Measurements from ENCODE around the gene GJC1. TPM values are rescaled to one million over a fixed set of nuclear protein-coding genes. Genes with fewer than 3 reads are reported as not detected.
A peak's percentile ranks its signal among the peaks of the same experiment; 100 is the strongest.

Gene GJC1
- polyA plus RNA-seq, 1 of the 3 experiments (the other 2 are of a cell fraction), result 15.2 TPM

DNA sequence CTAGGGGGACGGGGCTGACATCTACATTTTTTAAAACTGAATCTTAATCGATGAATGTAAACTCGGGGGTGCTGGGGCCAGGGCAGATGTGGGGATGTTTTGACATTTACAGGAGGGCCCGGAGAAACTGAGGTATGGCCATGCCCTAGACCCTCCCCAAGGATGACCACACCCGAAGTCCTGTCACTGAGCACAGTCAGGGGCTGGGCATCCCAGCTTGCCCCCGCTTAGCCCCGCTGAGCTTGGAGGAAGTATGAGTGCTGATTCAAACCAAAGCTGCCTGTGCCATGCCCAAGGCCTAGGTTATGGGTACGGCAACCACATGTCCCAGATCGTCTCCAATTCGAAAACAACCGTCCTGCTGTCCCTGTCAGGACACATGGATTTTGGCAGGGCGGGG lies 49.9 kb downstream of the GJC1 start:
- ChIA-PET CTCF (interaction anchor here (0.6 to 17.7 kb wide), 33 partner anchors 10 to 418 kb away, joined by 3 to 420 read pairs (median 9); partner anchors contain the start of genes ACBD4, ADAM11, DBF4B and EFTUD2), POLR2A (interaction anchor here (0.5 to 1.5 kb wide), 3 partner anchors 9 to 85 kb away, joined by 3 to 5 read pairs (median 3); no protein-coding TSS in a partner anchor)
- Histone ChIP-seq H3K9ac (no peak overlapping the region), H3K4me2 (no peak overlapping the region), H3K4me3 (ENCODE audit: low read depth in 2 of 2, low read length in 1 of 2) (no peak overlapping the region), H3K36me3 (replicated peaks in 1 of 2; ENCODE audit: control insufficient read depth in 1 of 2, insufficient read depth in 2 of 2, low read length in 1 of 2) (no peaks in the 10 kb centered on the region), H3K27ac (ENCODE audit: low read depth in 2 of 2, low read length in 1 of 2) (no peak overlapping the region), H3K9me3 (no peaks in the 10 kb centered on the region), H3F3A (replicated peaks; ENCODE audit: insufficient read depth) (no peaks in the 10 kb centered on the region), H3K4me1 (ENCODE audit: control insufficient read depth in 1 of 2, insufficient read depth in 2 of 2, low read depth in 1 of 2, low read length in 1 of 2) (peaks cover 0 to 24% of the 10 kb centered on the region in 2 experiments; a peak in 1 of 4 replicates), H3K27me3 (ENCODE audit: insufficient read depth) (no peaks in the 10 kb centered on the region), H4K20me1 (ENCODE audit: insufficient read depth) (no peaks in the 10 kb centered on the region), H3K79me2 (ENCODE audit: insufficient read depth) (no peaks in the 10 kb centered on the region), H2AFZ (ENCODE audit: low read depth) (no peak overlapping the region), H3K9me2 (no peaks in the 10 kb centered on the region)
- TF ChIP-seq MXI1 (IDR thresholded peaks at IDR 0.05; ENCODE audit: low read depth, low read length), result no peak
- no peak for TF ChIP-seq CTCF (IDR thresholded peaks at IDR 0.05)
- no peak for TF ChIP-seq YY1 (IDR thresholded peaks at IDR 0.05; ENCODE audit: low read depth)
- DNase-seq, result no peak
- WGBS (ENCODE audit: low lambda C conversion rate), result 85% methylated on average over 11 of the region's 12 CpGs

- Histone ChIP-seq H3K27me3 (ENCODE audit: insufficient read depth) (no peaks in the 10 kb centered on the region), H3K4me3 (ENCODE audit: low read depth in 2 of 2, low read length in 1 of 2) (peak overlapping the region; percentile 47 to 65), H4K20me1 (ENCODE audit: insufficient read depth) (no peaks in the 10 kb centered on the region), H3K9ac (peak overlapping the region; percentile 56; the same call in 1 of the 2 replicates), H3K4me1 (ENCODE audit: control insufficient read depth in 1 of 2, insufficient read depth in 2 of 2, low read depth in 1 of 2, low read length in 1 of 2) (peaks cover 0 to 30% of the 10 kb centered on the region in 2 experiments; a peak in 1 of 4 replicates), H3K27ac (ENCODE audit: low read depth in 2 of 2, low read length in 1 of 2) (peak overlapping the region; percentile 16 to 20; a peak in 1 of 4 replicates), H3F3A (replicated peaks; ENCODE audit: insufficient read depth) (no peaks in the 10 kb centered on the region), H3K9me3 (no peaks in the 10 kb centered on the region), H3K9me2 (no peaks in the 10 kb centered on the region), H3K4me2 (peak overlapping the region; percentile 84; the same call in 1 of the 2 replicates), H2AFZ (ENCODE audit: low read depth) (peak overlapping the region; percentile 90), H3K79me2 (ENCODE audit: insufficient read depth) (no peaks in the 10 kb centered on the region), H3K36me3 (replicated peaks in 1 of 2; ENCODE audit: control insufficient read depth in 1 of 2, insufficient read depth in 2 of 2, low read length in 1 of 2) (no peaks in the 10 kb centered on the region)
- 33% methylated on average over 21 of the region's 36 CpGs for WGBS (ENCODE audit: low lambda C conversion rate)
- POLR2A ChIA-PET, result interaction anchor here (0.7 to 1.5 kb wide), 3 partner anchors 8 to 273 kb away, joined by 3 to 5 read pairs (median 3); no protein-coding TSS in a partner anchor
- CTCF ChIA-PET, result interaction anchor here (0.6 to 17.7 kb wide), 48 partner anchors 10 to 418 kb away, joined by 3 to 420 read pairs (median 6); partner anchors contain the start of genes ACBD4, ADAM11, DBF4B and EFTUD2
- DNase-seq, result peak; percentile 91
- no peak; the same call in 1 of the 2 replicates for TF ChIP-seq POLR2AphosphoS5 (IDR thresholded peaks at IDR 0.05; ENCODE audit: low read depth, low read length)
- no peak for TF ChIP-seq NRF1 (IDR thresholded peaks at IDR 0.05; ENCODE audit: low read depth, low read length)
- no peak for TF ChIP-seq USF1 (IDR thresholded peaks at IDR 0.05; ENCODE audit: borderline replicate concordance, low read depth)
- TF ChIP-seq MAX (IDR thresholded peaks at IDR 0.05; ENCODE audit: low read depth), result no peak
- TF ChIP-seq EP300 (IDR thresholded peaks at IDR 0.05; ENCODE audit: borderline replicate concordance in 1 of 2, low read depth in 1 of 2, low read length in 1 of 2), result no peak
- TF ChIP-seq TEAD4 (IDR thresholded peaks at IDR 0.05; ENCODE audit: borderline replicate concordance, insufficient read depth), result no peak
- peak; percentile 12 for TF ChIP-seq CHD2 (IDR thresholded peaks at IDR 0.05; ENCODE audit: low read length, partially characterized antibody)
- TF ChIP-seq SIN3A (IDR thresholded peaks at IDR 0.05; ENCODE audit: borderline replicate concordance, low read depth, low read length), result peak; percentile 60; the same call in 1 of the 2 replicates
- TF ChIP-seq TCF12 (IDR thresholded peaks at IDR 0.05), result no peak
- TF ChIP-seq GABPA (IDR thresholded peaks at IDR 0.05; ENCODE audit: low read depth), result no peak
- TF ChIP-seq YY1 (IDR thresholded peaks at IDR 0.05; ENCODE audit: low read depth), result no peak
- no peak for TF ChIP-seq FOXJ3 (CRISPR knock-in tag; IDR thresholded peaks at IDR 0.05)
- no peak for TF ChIP-seq EZH2phosphoT487 (IDR thresholded peaks at IDR 0.05; ENCODE audit: borderline replicate concordance, low read depth)
- TF ChIP-seq GATA2 (CRISPR knock-in tag; IDR thresholded peaks at IDR 0.05), result peak; percentile 91
- no peak for TF ChIP-seq NFIC (IDR thresholded peaks at IDR 0.05; ENCODE audit: borderline replicate concordance)
- TF ChIP-seq RXRA (IDR thresholded peaks at IDR 0.05; ENCODE audit: borderline replicate concordance, low read depth), result no peak
- no peak for TF ChIP-seq PBX3 (IDR thresholded peaks at IDR 0.05)
- TF ChIP-seq MEF2A (IDR thresholded peaks at IDR 0.05; ENCODE audit: borderline replicate concordance, low read depth), result no peak
- TF ChIP-seq RCOR1 (IDR thresholded peaks at IDR 0.05; ENCODE audit: low read length), result no peak
Observed at GRCh38 chr17:44779211-44780025, 50.7 kb downstream of the GJC1 start.
